IPS DF 4.7 (cell line): ENCODE results near the gene APOD.

ENCODE experiments used
- DNase-seq: peaks from one replicate; pipeline ENCODE4 v3.0.0-alpha.2; 2013; ENCODE audit warnings: low spot score; ENCODE audit errors: extremely low read depth

APOD gene

GRCh38 chr3:195555110-195555509, 28.6 kb downstream of the APOD start:
- no peak for DNase-seq

- no peak for DNase-seq
Observed at GRCh38 chr3:195554458-195554857, 29.3 kb downstream of the APOD start.

DNA sequence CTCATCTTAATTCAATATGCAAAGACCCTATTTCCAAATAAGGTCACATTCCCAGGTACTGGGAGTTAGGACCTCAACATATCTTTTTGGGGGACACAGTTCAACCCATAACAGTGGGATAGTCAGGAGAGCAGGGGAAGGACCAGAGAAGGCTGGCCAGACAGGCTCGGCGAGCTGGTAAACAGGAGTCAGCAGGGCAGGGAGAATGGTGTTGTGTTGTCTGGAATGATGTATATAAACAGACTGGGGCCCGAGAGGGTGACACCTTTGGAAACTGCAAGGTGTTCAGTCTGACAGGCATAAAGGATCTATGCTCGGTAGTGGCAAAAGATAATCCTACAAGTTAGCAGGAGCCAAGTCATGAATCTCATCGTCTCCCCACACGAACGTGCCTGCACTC, 30.5 kb downstream of the APOD start:
- no peak for DNase-seq

- no peak for DNase-seq
Observed at GRCh38 chr3:195551381-195551978, 32.3 kb downstream of the APOD start.

- DNase-seq, result no peak
Observed at GRCh38 chr3:195550723-195551122, 33.0 kb downstream of the APOD start.

DNA sequence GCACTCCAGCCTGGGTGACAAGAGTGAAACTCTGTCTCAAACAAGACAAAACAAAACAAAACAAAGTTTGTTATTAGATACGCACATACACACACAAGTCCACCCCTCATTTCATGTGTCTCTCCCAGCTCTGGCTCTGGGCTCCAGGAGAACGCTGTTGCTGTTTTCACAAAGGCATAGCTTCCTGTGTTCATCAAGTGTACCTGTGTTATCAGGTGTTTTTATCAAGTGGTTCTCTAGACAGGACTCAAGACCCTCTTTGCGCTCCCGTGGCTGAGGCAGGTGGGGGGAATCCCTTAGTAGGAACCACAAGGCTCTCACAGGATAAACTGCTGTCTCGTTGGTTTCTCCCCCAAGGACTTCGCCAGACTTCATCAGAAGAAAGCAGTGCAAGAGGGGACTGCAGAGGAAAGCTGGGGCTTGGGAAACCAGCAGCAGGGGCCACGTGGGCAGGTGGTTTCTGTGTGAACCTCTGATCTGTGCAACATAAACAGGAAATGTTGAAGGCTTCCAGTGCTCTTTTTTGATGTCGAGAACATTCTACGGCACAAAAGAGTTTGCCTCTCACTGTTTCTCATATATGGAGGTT, 33.7 kb downstream of the APOD start:
- DNase-seq, result no peak

GRCh38 chr3:195548987-195549386, 34.8 kb downstream of the APOD start:
- no peak for DNase-seq

DNA sequence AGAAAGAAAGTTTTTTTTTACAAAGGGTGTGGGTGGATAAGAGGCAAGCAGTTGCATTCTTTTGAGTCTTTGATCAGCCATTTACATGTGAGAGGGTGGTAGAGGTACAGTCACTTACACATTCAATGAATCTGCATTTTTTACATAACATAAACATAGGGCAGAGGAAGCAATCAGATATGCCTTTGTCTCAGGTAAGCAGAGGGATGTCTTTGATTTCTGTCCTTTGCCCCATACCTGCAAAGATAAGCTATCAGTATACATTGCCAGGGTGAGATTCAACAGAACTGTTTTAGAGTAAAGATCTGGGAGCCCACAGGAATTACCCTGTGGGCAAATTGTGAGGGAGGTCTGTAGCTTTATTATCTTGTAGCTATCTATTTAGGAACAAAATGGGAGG, 35.2 kb downstream of the APOD start:
- no peak for DNase-seq

GRCh38 chr3:195548006-195548405, 35.7 kb downstream of the APOD start:
- DNase-seq, result no peak

DNA sequence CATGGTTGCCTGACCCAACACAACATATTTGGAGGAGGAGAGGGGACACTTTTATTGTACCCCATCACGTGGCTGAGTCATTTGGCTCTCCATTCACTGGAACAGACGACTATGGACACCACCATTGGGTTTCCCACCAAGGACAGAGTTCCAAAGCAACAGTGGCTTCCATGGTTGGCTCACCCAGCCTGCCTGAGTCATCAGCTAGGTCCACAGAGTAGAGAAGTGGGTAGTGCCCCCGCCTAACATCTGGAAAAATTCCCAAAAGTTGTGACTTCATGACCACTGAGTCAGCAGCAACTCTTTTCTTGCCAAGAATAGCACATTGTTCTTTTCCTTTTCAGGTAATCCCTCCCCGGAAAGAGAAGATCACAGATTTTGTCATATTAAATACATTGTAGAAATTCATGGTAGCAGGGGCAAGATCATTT, 37.6 kb downstream of the APOD start:
- DNase-seq, result no peak

DNA sequence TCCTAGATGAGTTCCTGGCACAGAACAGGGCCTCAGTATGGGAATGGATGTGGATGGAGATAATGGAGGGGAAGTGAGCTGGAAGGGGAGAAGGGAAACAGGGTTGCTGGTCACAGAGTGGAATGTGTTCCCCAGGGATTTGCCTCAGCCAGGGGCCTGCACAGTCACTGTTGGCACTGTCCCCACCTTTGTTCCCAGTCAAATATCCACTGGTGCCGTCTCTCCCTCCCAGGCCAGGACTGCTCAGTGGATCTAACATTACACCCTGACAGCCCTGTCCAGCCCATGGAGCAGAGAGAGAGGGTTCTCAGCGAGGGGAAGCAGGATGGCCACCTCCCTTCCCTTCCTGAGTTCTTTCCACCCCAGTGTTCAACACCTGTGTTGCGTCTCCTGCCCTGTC, 39.1 kb downstream of the APOD start:
- DNase-seq, result no peak

DNA sequence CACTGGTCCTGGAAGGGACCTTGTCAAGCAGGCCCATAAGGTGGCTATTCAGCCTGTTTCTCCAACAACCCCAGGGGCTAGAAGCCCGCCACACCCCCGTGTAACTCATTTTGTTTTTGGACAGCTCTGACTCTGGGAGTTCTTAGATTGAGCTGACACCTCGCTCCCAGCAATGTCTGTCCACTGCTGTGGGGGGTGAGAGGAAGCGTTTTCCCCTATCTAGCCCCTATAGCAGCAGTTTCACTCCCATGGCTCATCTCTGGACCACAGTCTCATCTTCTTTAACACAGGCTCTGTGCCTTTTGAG, 39.6 kb downstream of the APOD start:
- DNase-seq, result no peak

GRCh38 chr3:195543500-195544229, 40.1 kb downstream of the APOD start:
- no peak for DNase-seq

GRCh38 chr3:195542698-195543499, 40.8 kb downstream of the APOD start, which contains the start of gene PPP1R2:
Gene PPP1R2 (minus strand): TSS chr3:195543325. CDS start chr3:195543025, 300 bp downstream.
- DNase-seq, result no peak

DNA sequence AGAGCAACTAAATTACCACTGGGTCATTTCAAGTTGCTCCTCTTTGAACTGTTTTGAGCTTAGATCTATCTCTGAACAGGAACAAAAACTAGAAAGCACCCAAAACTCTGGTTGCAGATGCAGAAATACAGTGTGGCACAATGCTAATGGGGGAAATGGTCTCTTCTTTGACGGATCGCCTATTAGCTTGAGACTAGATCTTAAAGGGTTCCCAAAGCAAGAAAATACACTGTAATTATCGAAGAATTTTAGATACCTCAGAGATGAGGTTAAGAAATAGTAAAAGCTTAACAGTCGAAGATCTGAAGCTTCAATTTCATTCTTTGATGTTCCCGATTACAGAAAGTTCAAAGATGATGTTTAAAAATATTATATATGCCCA, 41.4 kb downstream of the APOD start:
- no peak for DNase-seq

DNA sequence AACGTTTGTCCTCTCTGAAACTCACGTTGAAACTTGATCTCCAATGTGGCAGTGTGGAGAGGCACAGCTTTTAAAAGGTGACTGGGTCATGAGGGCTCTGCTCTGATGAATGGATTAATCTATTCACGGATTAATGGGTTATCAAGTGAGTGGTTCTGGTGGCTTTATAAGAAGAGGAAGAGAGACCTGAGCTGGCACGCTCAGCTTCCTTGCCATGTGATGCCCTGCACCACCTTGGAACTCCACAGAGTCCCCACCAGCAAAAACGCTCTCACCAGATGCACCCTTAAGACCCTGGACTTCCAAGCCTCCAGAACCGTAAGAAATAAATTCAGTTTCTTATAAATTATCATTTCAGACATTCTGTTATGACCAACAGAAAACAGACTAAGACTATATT, 43.2 kb downstream of the APOD start:
- no peak for DNase-seq

DNA sequence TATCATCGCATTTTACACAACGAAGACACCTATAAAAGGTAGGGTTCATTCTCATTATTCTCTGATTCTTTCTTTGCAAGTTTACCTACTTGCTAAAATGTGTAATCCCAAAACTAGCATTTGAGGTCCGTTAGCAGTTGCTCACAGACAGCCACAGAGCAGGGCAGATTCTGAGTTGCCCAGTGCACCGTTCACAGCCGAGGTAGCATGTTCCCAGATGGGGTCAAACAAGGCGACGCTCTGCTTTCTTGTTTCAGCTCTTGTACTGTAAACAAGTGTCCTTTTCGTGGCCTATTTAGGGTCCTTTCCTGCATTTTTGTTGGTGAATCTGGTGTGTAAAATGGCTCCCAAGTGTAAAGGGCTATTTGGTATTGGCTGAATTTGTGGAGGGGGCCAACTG, 43.7 kb downstream of the APOD start:
- no peak for DNase-seq

DNA sequence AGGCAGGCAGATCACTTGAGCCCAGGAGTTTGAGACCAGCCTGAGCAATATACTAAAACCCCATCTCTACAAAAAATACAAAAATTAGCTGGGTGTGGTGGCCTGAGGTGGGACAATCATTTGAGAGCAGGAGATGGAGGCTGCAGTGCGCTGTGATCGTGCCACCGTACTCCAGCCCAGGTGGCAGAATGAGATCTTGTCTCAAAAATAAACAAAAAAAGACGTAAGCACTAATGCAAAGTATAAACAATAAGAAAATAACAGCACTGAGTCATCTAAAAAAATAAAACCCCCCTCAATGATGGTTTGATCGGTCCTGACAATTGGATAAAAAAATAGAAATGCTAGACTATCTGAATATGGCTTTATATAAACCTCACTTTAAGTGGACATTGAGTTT, 44.3 kb downstream of the APOD start:
- DNase-seq, result no peak

GRCh38 chr3:195537995-195538394, 45.7 kb downstream of the APOD start:
- no peak for DNase-seq

GRCh38 chr3:195535293-195535692, 48.4 kb downstream of the APOD start:
- no peak for DNase-seq

DNA sequence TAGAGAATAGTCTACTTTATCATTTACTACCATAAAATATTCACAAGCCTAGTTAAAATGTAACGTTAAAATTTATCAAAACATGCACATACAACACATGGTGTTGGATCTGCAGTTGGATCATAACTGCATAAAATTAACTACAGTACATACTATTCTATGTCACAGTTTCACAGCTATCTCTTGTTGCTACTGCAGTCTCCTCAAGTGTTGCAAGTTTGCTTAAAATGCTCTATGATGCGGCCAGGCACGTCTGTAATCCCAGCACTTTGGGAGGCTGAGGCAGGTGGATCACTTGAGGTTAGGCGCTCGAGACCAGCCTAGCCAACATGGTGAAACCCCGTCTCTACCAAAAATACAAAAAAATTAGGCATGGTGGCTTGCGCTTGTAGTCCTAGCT, 50.9 kb downstream of the APOD start:
- DNase-seq, result no peak

DNA sequence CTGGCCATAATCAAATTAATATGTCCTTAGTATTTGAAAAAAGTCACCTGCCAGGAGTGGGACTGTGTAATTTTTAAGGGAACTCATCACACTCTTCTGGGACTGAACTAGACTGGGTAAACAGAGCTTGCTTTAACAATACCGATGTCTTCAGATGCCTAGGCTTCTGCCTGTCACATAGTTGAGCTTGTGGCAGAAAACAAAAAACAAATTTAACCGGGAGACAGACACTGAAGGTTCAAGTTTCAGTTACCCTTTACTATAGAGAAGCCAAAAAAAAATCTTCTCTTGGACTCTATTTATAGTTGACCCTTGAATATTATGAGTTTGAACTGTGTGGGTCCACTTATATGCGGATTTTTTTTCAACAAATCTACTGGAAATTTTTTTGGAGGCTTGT, 51.4 kb downstream of the APOD start:
- DNase-seq, result no peak
